CD4-positive, alpha-beta T cell (primary cell): ENCODE results near the gene CD34. TPM values are rescaled to one million over a fixed set of nuclear protein-coding genes. Genes with fewer than 3 reads are reported as not detected.

Experiments used
- ATAC-seq: fragments of 200-7000 bp; cut with Tn5 transposase; one replicate; pipeline ENCODE4 v1.10.0; 2022; ENCODE audit warnings: mild to moderate bottlenecking; ENCODE audit not compliant: poor library complexity
- CTCF ChIA-PET: fragments of 350-600 bp; sonication (Branson Sonifier 250); formaldehyde crosslinking; loops from one replicate; lab custom pipeline; 2021; ENCODE audit warnings: antibody characterized with exemption, inconsistent platforms; lab: Charles Lee
- POLR2A ChIA-PET: fragments of 350-600 bp; sonication (Branson Sonifier 250); formaldehyde crosslinking; loops from one replicate; lab custom pipeline; 2021; ENCODE audit warnings: antibody characterized with exemption, inconsistent platforms; lab: Charles Lee
- DNase-seq, 14 experiments: peaks; one replicate each; pipeline ENCODE4 v3.0.0-alpha.2; 2013 to 2020; ENCODE audit warnings: mixed read lengths in 2 of 14
- H3K27ac ChIP-seq, 2 donors: one replicate each; pipeline versions ENCODE4 v1.5.1 to v1.7.0; 2013; ENCODE audit warnings: low read length in 2 of 2, low read depth in 1 of 2, mild to moderate bottlenecking in 1 of 2
- H3K27me3 ChIP-seq, 2 experiments: 1 replicate in 1 of 2; 2 replicates in 1 of 2; pipeline versions ENCODE4 v1.6.1 to v1.7.0; 2013; ENCODE audit warnings: low read length in 2 of 2, control low read depth in 1 of 2, mild to moderate bottlenecking in 1 of 2, moderate library complexity in 1 of 2; ENCODE audit not compliant: insufficient read depth in 2 of 2, control insufficient read depth in 1 of 2
- H3K36me3 ChIP-seq: one replicate; pipeline ENCODE4 v1.6.1; 2013; ENCODE audit warnings: low read length, control low read depth; ENCODE audit not compliant: insufficient read depth
- H3K4me1 ChIP-seq: one replicate; pipeline ENCODE4 v1.6.1; 2013; ENCODE audit warnings: low read length, control low read depth; ENCODE audit not compliant: insufficient read depth
- H3K4me3 ChIP-seq: one replicate; pipeline ENCODE4 v1.5.1; 2013; ENCODE audit warnings: mild to moderate bottlenecking, low read length, moderate library complexity
- H3K9me3 ChIP-seq, 2 experiments: 1 replicate in 1 of 2; 2 replicates in 1 of 2; pipeline versions ENCODE4 v1.6.1 to v1.7.0; 2013; ENCODE audit warnings: low read length in 2 of 2, mild to moderate bottlenecking in 2 of 2, control low read depth in 1 of 2, moderate library complexity in 1 of 2; ENCODE audit not compliant: control insufficient read depth in 1 of 2, insufficient read depth in 1 of 2
- H3K27ac Mint-ChIP-seq: one replicate; pipeline ENCODE4 v1.8.0; 2020; ENCODE audit warnings: mixed read lengths
- H3K27me3 Mint-ChIP-seq: one replicate; pipeline ENCODE4 v1.8.0; 2021; ENCODE audit warnings: mixed read lengths
- H3K36me3 Mint-ChIP-seq: one replicate; pipeline ENCODE4 v1.8.0; 2021; ENCODE audit warnings: low read depth, mixed read lengths
- H3K4me1 Mint-ChIP-seq: one replicate; pipeline ENCODE4 v1.8.0; 2021; ENCODE audit warnings: low read depth, mixed read lengths
- H3K4me3 Mint-ChIP-seq: one replicate; pipeline ENCODE4 v1.8.0; 2020; ENCODE audit warnings: mild to moderate bottlenecking, mixed read lengths
- H3K9me3 Mint-ChIP-seq: one replicate; pipeline ENCODE4 v1.8.0; 2020; ENCODE audit warnings: mixed read lengths
- CTCF ChIP-seq: fragments of 200-600 bp; IDR thresholded peaks from one replicate; pipeline ENCODE4 v1.8.0; 2022; ENCODE audit warnings: antibody characterized with exemption, mild to moderate bottlenecking
- intact Hi-C, 2 experiments: fragments of 100-400 bp; cut with DNase I in 1 of 2; cut with micrococcal nuclease in 1 of 2; formaldehyde crosslinking; loops; one replicate each; pipeline versions ENCODE4 v1.15.1 to v1.9.0; 2023 to 2025; cut with DNase I, micrococcal nuclease
- total RNA-seq, 174 experiments: library from RNA in 2 of 174; stranded (reverse) in 2 of 174; gene quantifications; one replicate each; pipeline ENCODE4 v1.2.3 and lab custom pipeline; 2021 to 2026

CD34 gene
- total RNA-seq, 2 experiments from 2014 or later = not detected

- H3K27ac Mint-ChIP-seq = no peak overlapping the region
- DNase-seq (peak in 3 of 14 experiments; percentile 3 to 41 (median 29)), ATAC-seq (no peak)
- intact Hi-C loops = no loop called here
- H3K36me3 ChIP-seq = no peaks in the 10 kb centered on the region
- H3K4me3 Mint-ChIP-seq = peak overlapping the region; percentile 65
- H3K36me3 Mint-ChIP-seq = no peaks in the 10 kb centered on the region
- H3K4me1 ChIP-seq = peaks cover 23% of the 10 kb centered on the region
- H3K4me1 Mint-ChIP-seq = peaks cover 8% of the 10 kb centered on the region
- H3K4me3 ChIP-seq = no peak overlapping the region
- POLR2A ChIA-PET = no interaction called here
- peaks cover 67% of the 10 kb centered on the region for H3K27me3 Mint-ChIP-seq
- H3K27ac ChIP-seq = no peak overlapping the region
- peaks cover 20 to 52% of the 10 kb centered on the region in 2 experiments for H3K27me3 ChIP-seq
- CTCF ChIA-PET = interaction anchor here (1.1 kb wide), 1 partner anchor 90 kb away, joined by 4 read pairs; no protein-coding TSS in a partner anchor
- H3K9me3 ChIP-seq = no peaks in the 10 kb centered on the region
- no peaks in the 10 kb centered on the region for H3K9me3 Mint-ChIP-seq
- no peak for TF ChIP-seq CTCF
These were observed 48.4 kb upstream of the CD34 start for GRCh38 chr1:207959141-207959825.

GRCh38 chr1:207958376-207959139, 47.6 kb upstream of the CD34 start:
- Mint-ChIP-seq H3K27me3 (peaks cover 67% of the 10 kb centered on the region), H3K4me1 (peaks cover 8% of the 10 kb centered on the region), H3K4me3 (peak overlapping the region; percentile 8), H3K27ac (no peak overlapping the region), H3K9me3 (no peaks in the 10 kb centered on the region), H3K36me3 (no peaks in the 10 kb centered on the region)
- Histone ChIP-seq H3K4me3 (no peak overlapping the region), H3K27ac (no peak overlapping the region), H3K36me3 (no peaks in the 10 kb centered on the region), H3K9me3 (no peaks in the 10 kb centered on the region), H3K4me1 (peaks cover 17% of the 10 kb centered on the region), H3K27me3 (peaks cover 20 to 52% of the 10 kb centered on the region in 2 experiments)
- TF ChIP-seq CTCF = no peak
- ChIA-PET POLR2A (no interaction called here), CTCF (no interaction called here)
- DNase-seq (no peak), ATAC-seq (no peak)
- intact Hi-C loops = no loop called here

DNA sequence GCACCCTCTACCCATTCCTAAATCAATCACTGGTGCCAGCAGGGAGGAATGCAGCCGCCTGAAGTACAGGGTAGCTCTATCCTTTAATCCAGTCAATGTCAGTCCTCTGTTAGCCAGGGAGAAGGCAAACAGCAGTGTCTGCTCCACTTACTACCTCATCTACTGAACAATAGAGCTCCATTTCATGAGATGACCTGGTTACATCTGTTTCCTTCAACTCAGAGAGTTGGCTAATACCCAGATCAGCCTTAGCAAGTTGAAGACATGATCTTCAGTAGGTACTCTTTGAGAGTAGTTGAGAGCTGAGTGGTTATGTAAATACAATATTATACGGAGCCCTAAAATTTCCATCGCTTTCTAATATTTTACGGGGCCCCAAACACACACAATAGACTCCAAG, 46.1 kb upstream of the CD34 start:
- no peak overlapping the region for H3K27ac Mint-ChIP-seq
- H3K9me3 Mint-ChIP-seq = no peaks in the 10 kb centered on the region
- Histone ChIP-seq H3K36me3 (no peaks in the 10 kb centered on the region), H3K27me3 (peaks cover 20 to 52% of the 10 kb centered on the region in 2 experiments), H3K4me1 (peaks cover 9% of the 10 kb centered on the region), H3K9me3 (no peaks in the 10 kb centered on the region), H3K27ac (no peak overlapping the region), H3K4me3 (no peak overlapping the region)
- H3K27me3 Mint-ChIP-seq = peaks cover 61% of the 10 kb centered on the region
- TF ChIP-seq CTCF = no peak
- no peaks in the 10 kb centered on the region for H3K36me3 Mint-ChIP-seq
- H3K4me1 Mint-ChIP-seq = no peaks in the 10 kb centered on the region
- DNase-seq (no peak), ATAC-seq (no peak)
- intact Hi-C loops = no loop called here
- ChIA-PET POLR2A (interaction anchor here (0.7 to 1.0 kb wide), 2 partner anchors 88 to 680 kb away, joined by 3 to 4 read pairs; no protein-coding TSS in a partner anchor), CTCF (interaction anchor here (0.5 kb wide), 1 partner anchor 40 kb away, joined by 3 read pairs; no protein-coding TSS in a partner anchor)
- no peak overlapping the region for H3K4me3 Mint-ChIP-seq
